Non-pigmented ciliary epithelial cell (primary cell): ENCODE measurements around the gene USF1.
"Not testable (repeated sequence)": the region's sequence is repeated elsewhere in the genome, so short reads cannot be mapped to it uniquely, and the experiment has no call there.

Experiments used
- DNase-seq: peaks from one replicate; pipeline ENCODE4 v3.0.0-alpha.2; 2010; ENCODE audit warnings: low read depth

USF1 gene

DNA sequence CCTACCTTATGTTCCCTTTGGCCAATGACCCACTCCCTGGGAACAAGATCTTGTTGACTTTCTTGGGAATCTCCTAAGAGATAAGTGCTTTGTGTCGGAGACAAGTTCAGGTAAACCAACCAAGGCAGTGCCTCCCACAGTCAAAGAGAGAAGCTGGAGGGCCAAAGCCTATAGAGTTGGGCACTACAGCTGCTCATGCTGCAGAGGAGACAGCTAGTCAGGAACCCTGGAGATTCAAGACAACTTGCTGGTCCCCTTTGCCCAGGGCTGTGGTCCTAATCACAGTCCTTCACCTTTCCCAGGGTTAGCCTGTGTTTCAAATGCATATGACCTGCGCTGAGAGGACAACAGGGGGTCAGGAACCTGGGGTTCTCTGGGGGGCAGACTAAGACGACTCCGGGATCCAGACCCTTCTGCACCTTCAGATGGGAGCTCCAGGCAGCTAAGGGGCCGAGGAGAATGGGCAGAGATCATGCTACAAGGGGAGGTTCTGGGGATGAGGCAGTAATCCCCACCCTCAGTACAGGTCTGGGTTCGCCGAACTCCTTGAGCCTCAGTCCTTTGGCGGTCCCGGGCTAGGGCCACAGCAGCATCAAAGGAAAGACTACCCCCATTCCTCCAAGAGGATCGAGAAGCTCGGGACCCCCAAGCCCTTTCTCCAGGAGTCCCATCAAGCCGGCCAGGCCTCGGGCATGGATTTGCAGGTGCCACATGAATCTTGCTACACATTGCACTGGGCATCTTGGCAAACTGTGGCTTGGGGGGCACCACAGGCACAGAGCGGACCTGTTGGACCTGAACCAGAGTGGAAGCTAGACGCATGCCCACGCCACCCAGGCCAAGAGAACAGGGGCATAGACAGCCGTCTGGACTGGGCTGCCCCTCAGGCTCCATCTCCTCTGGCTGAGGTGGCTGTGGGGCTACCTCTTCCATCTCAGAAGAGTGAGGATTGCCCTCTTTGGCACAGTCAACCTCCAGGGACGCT, 2.0 kb upstream of the USF1 start:
- no peak for DNase-seq

DNA sequence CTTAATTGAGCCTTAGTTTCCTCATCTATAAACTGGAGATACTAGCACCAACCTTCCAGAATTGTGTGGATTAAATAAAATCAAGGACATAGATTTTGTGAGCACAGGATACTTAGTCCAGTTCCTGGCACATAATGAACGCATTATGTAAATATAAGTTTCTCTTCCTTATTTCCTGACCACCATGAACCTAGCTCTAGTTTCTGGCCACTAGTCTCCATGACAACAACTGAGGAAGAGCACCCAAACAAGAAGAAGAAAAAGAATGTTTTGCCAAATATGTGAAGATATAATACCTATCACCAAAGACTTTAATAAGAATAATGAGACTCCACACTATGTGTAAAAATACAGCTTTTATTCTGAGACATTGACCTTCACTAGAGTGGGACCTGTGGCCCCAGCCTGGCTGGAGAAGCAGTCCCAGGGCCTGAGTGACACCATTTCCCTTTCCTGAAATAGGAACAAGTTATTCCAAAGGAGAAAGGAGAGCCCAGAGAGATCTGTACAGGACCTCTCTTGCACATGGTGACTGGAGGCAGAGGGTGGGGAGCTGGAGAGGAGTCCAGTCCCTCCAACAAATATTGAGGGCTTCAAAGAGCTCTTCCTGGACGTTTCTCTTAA, 940 bp upstream of the USF1 start:
- no peak for DNase-seq

GRCh38 chr1:161044908-161045735, 655 bp downstream of the USF1 start:
- DNase-seq = no peak

- no peak for DNase-seq
Measured at GRCh38 chr1:161044535-161044907, 1.3 kb downstream of the USF1 start.

GRCh38 chr1:161039546-161039945, 6.2 kb downstream of the USF1 start:
- no peak for DNase-seq

GRCh38 chr1:161039154-161039545, 6.6 kb downstream of the USF1 start:
- no peak for DNase-seq

DNA sequence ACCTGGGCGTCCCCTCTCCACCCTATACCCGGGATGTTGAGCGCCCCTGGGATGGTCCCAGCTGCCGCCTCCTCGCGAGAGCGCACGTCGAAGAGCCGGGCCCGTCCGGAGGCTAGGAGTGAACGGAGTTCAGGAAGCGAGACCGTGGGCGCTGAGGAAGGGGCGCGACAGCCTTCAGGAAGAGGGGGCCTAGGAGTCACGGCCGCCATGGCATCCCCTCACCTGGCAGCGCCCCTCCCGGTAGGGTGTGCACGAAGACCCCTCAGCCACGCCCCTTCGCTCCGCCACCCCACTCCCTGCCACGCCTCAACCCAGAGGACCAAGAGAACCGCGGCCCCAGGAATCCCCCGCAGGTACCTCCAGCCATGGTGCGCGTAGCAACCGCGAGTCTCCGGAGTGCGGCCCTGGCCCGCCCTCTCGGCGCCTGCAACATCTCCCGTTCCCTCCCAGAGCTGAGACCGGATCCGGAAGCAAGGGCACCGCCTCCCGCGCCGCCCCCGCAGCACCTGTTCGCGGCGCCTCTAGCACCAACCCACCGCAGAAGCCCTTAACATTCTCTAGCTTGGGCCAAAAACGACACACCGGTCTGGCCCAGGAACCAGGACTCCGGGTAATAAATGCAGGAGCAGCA, 7.1 kb downstream of the USF1 start, which contains the start of gene TSTD1:
TSS of gene TSTD1 (minus strand) at position 442 of the 631 bp plus-strand sequence. CDS start at position 367, 75 bp downstream.
- no peak for DNase-seq

GRCh38 chr1:161037661-161038522, 7.9 kb downstream of the USF1 start:
- DNase-seq = no peak

GRCh38 chr1:161033751-161034150, 12.0 kb downstream of the USF1 start:
- no peak for DNase-seq

- DNase-seq = no peak
Measured at GRCh38 chr1:161032409-161032808, 13.4 kb downstream of the USF1 start.

- no peak for DNase-seq
Measured at GRCh38 chr1:161031874-161032273, 13.9 kb downstream of the USF1 start.

GRCh38 chr1:161029466-161029865, 16.3 kb downstream of the USF1 start:
- not testable (repeated sequence) for DNase-seq

- DNase-seq = not testable (repeated sequence)
Measured at GRCh38 chr1:161026954-161027353, 18.8 kb downstream of the USF1 start.

DNA sequence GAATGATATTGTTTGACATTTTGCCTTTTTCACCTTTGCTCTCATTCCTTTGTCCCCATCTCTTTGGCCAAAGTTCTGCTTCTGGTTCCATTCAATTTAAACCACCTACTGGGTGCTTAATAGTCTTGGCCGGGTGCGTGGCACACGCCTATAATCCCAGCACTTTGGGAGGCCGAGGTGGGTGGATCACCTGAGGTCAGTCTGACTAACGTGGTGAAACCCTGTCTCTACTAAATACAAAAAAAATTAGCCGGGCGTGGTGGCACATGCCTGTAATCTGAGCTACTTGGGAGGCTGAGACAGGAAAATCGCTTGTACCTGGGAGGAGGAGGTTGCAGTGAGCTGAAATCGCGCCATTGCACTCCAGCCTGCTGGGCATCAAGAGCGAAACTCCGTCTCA, 23.3 kb downstream of the USF1 start:
- not testable (repeated sequence) for DNase-seq

DNA sequence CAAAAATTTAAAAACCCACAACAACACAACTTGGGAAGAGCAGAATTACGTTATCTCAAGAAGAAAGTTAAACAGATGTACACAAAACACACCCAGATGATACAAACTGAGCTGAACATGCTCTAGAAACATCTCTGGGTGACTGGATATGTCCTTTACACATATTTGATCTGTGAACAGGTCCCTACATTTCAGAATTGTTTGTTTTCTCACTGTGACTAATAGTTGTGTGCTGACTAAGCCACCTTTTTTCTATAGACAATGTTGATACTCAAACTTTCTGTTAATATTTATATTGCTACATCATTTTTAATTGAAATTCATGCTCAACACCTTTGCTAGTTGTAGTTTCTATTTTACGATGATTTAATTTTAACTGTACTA, 23.8 kb downstream of the USF1 start:
- no peak for DNase-seq

- no peak for DNase-seq
Measured at GRCh38 chr1:161021165-161021969, 24.4 kb downstream of the USF1 start.

- DNase-seq = no peak
Measured at GRCh38 chr1:161020509-161021164, 25.1 kb downstream of the USF1 start, which contains the start of gene F11R. Gene F11R, minus strand, starts transcription at chr1:161021152. Its CDS starts 79 bp downstream, at chr1:161021073.

DNA sequence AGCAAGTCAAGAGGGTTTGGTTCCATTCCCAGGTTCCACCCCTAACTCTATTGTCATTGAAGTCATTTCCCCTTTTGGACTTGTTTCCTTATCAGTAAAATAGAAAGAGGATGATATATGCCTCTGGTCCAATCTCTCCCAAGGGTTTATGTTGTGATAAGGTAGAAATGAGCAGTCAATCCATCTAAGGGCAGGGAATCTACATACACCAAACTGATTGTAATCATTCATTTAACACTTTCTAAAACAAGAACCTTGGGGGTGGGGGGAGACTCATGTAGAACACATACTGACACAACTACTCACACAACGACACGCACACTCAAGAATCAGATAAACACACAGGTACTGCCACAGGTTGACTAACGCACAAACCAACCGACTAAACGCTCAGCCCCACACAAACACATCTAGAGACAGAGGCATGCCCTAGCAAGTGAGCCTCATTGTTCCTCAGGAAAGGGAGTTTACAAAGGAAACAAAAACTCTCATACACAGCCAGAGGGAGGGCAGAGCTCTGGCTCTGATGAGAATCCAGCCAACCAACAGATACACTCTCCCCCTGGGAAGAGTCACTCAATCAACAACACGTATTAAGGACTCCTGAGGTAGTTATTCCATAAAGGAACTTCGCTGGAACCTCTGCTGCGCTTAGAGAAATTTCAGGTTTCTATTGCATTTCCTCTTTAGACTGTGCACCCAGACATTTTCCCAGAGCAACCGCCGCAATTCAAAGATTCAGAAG, 25.9 kb downstream of the USF1 start:
- no peak for DNase-seq
